H1 (cell line): ENCODE results near the gene UBR3. TPM values are rescaled to one million over a fixed set of nuclear protein-coding genes. Genes with fewer than 3 reads are reported as not detected.

Experiments used
- CTCF ChIA-PET: fragments of 300-600 bp; sonication (Branson Sonifier 250); formaldehyde crosslinking; loops from one replicate; lab custom pipeline; 2021; ENCODE audit not compliant: partially characterized antibody; lab: Charles Lee
- POLR2A ChIA-PET: fragments of 300-600 bp; sonication (Branson Sonifier 250); formaldehyde crosslinking; loops from one replicate; lab custom pipeline; 2021; ENCODE audit warnings: inconsistent platforms; ENCODE audit not compliant: partially characterized antibody; lab: Charles Lee
- DNase-seq, 2 experiments: peaks; one replicate each; pipeline versions ENCODE4 v3.0.0 to v3.0.0-alpha.2; 2010 to 2022; ENCODE audit warnings: low spot score in 2 of 2, low read depth in 1 of 2, mixed read lengths in 1 of 2
- FAIRE-seq: peaks from 2 replicates; lab custom pipeline; 2011; peaks lifted over from hg19 to GRCh38; lab: Jason Lieb, UNC
- H2AFZ ChIP-seq: 2 replicates; pipeline ENCODE4 v1.8.1; 2012; ENCODE audit warnings: low read length, inconsistent platforms
- H2AK5ac ChIP-seq: 2 replicates; pipeline ENCODE4 v1.6.1; 2013; ENCODE audit warnings: low read depth, low read length
- H2BK120ac ChIP-seq: replicated peaks from 2 replicates; pipeline ENCODE3; 2013; ENCODE audit warnings: low read depth, low read length, inconsistent platforms
- H2BK12ac ChIP-seq: 2 replicates; pipeline ENCODE4 v1.6.1; 2013; ENCODE audit warnings: low read depth, low read length
- H2BK15ac ChIP-seq: 2 replicates; pipeline ENCODE4 v1.6.1; 2013; ENCODE audit warnings: low read length
- H2BK20ac ChIP-seq: 2 replicates; pipeline ENCODE4 v1.6.1; 2013; ENCODE audit warnings: low read length
- H2BK5ac ChIP-seq: 2 replicates; pipeline ENCODE4 v1.6.1; 2013; ENCODE audit warnings: low read depth, low read length
- H3K14ac ChIP-seq: 2 replicates; pipeline ENCODE4 v1.6.1; 2013; ENCODE audit warnings: inconsistent platforms; ENCODE audit not compliant: insufficient read length
- H3K18ac ChIP-seq: 2 replicates; pipeline ENCODE4 v1.6.1; 2013; ENCODE audit warnings: low read length; ENCODE audit errors: extremely low read depth
- H3K23ac ChIP-seq: 2 replicates; pipeline ENCODE4 v1.6.1; 2013; ENCODE audit warnings: inconsistent platforms; ENCODE audit not compliant: insufficient read length
- H3K23me2 ChIP-seq: 2 replicates; pipeline ENCODE4 v1.6.1; 2013; ENCODE audit warnings: low read depth, low read length
- H3K27ac ChIP-seq: 2 replicates; pipeline ENCODE4 v1.6.1; 2011; ENCODE audit warnings: low read depth, low read length, inconsistent platforms
- H3K27me3 ChIP-seq, 4 experiments: replicated peaks in 1 of 4; 1 replicate in 1 of 4; 2 replicates in 3 of 4; pipeline versions ENCODE4 v1.6.1 to v1.8.1; 2011 to 2013; ENCODE audit warnings: low read length in 3 of 4, mild to moderate bottlenecking in 3 of 4, inconsistent platforms in 2 of 4, mixed read lengths in 2 of 4, moderate library complexity in 1 of 4; ENCODE audit not compliant: control insufficient read depth in 3 of 4, insufficient read depth in 3 of 4; ENCODE audit errors: extremely low read depth in 1 of 4
- H3K36me3 ChIP-seq, 4 experiments: 2 replicates each; pipeline versions ENCODE4 v1.6.1 to v1.8.1; 2011 to 2013; ENCODE audit warnings: mild to moderate bottlenecking in 4 of 4, low read length in 3 of 4, moderate library complexity in 2 of 4, control low read depth in 1 of 4, inconsistent platforms in 1 of 4; ENCODE audit not compliant: insufficient read depth in 4 of 4, control insufficient read depth in 2 of 4
- H3K4ac ChIP-seq: replicated peaks from 2 replicates; pipeline ENCODE3; 2013; ENCODE audit warnings: low read length, low read depth, mixed read lengths, inconsistent platforms; ENCODE audit not compliant: insufficient read length
- H3K4me1 ChIP-seq, 4 experiments: replicated peaks in 1 of 4; 1 replicate in 1 of 4; 2 replicates in 3 of 4; pipeline versions ENCODE4 v1.6.1 to v1.8.1; 2011 to 2013; ENCODE audit warnings: low read length in 3 of 4, inconsistent platforms in 2 of 4, mixed read lengths in 1 of 4; ENCODE audit not compliant: insufficient read depth in 4 of 4, control insufficient read depth in 3 of 4
- H3K4me2 ChIP-seq, 2 experiments: 2 replicates each; pipeline versions ENCODE4 v1.6.1 to v1.8.1; 2011 to 2013; ENCODE audit warnings: low read depth in 2 of 2, low read length in 2 of 2, control low read depth in 1 of 2, inconsistent platforms in 1 of 2, mild to moderate bottlenecking in 1 of 2; ENCODE audit not compliant: insufficient read depth in 1 of 2
- H3K4me3 ChIP-seq, 4 experiments: fragments of 200-600, 300-600 bp in 1 of 4; sonication (generic), shearing (Covaris generic), sonication (Bioruptor Twin) in 1 of 4; 2 replicates each; pipeline versions ENCODE4 v1.5.1 to v1.8.1; 2011 to 2016; ENCODE audit warnings: low read length in 4 of 4, low read depth in 3 of 4, control low read depth in 2 of 4, inconsistent platforms in 2 of 4, mild to moderate bottlenecking in 2 of 4, mixed read lengths in 1 of 4, moderate library complexity in 1 of 4; ENCODE audit not compliant: insufficient read depth in 2 of 4; ENCODE audit errors: extremely low read depth in 1 of 4
- H3K56ac ChIP-seq: replicated peaks from 2 replicates; pipeline ENCODE3; 2013; ENCODE audit warnings: low read depth, mild to moderate bottlenecking, mixed read lengths, low read length, inconsistent platforms; ENCODE audit not compliant: insufficient read length
- H3K79me1 ChIP-seq: 2 replicates; pipeline ENCODE4 v1.6.1; 2013; ENCODE audit warnings: low read depth, low read length, control low read depth
- H3K79me2 ChIP-seq, 2 experiments: 2 replicates each; pipeline versions ENCODE4 v1.6.1 to v1.8.1; 2012 to 2013; ENCODE audit warnings: low read length in 2 of 2, mild to moderate bottlenecking in 2 of 2, inconsistent platforms in 1 of 2; ENCODE audit not compliant: insufficient read depth in 2 of 2, control insufficient read depth in 1 of 2
- H3K9ac ChIP-seq, 4 experiments: replicated peaks in 1 of 4; 1 replicate in 1 of 4; 2 replicates in 3 of 4; pipeline versions ENCODE4 v1.6.1 to v1.8.1; 2011 to 2013; ENCODE audit warnings: low read depth in 3 of 4, low read length in 3 of 4, control low read depth in 2 of 4, mild to moderate bottlenecking in 2 of 4, moderate library complexity in 2 of 4, inconsistent platforms in 1 of 4; ENCODE audit errors: extremely low read depth in 1 of 4
- H3K9me3 ChIP-seq, 2 experiments: 2 replicates each; pipeline versions ENCODE4 v1.6.1 to v1.8.1; 2012 to 2013; ENCODE audit warnings: mild to moderate bottlenecking in 2 of 2, moderate library complexity in 2 of 2, control low read depth in 1 of 2, inconsistent platforms in 1 of 2, low read depth in 1 of 2, low read length in 1 of 2, mixed read lengths in 1 of 2; ENCODE audit not compliant: insufficient read depth in 2 of 2
- H4K20me1 ChIP-seq, 2 experiments: replicated peaks in 1 of 2; 2 replicates each; pipeline versions ENCODE3 to v1.8.1; 2011 to 2013; ENCODE audit warnings: inconsistent platforms in 2 of 2, low read length in 2 of 2, mild to moderate bottlenecking in 1 of 2; ENCODE audit not compliant: insufficient read depth in 2 of 2, control insufficient read depth in 1 of 2
- H4K5ac ChIP-seq: 2 replicates; pipeline ENCODE4 v1.6.1; 2013; ENCODE audit warnings: low read length, low read depth, mixed read lengths, inconsistent platforms; ENCODE audit not compliant: insufficient read length
- H4K8ac ChIP-seq: 2 replicates; pipeline ENCODE4 v1.8.0; 2013; ENCODE audit warnings: mild to moderate bottlenecking, moderate library complexity, low read length, inconsistent platforms; ENCODE audit not compliant: insufficient read depth; ENCODE audit errors: extremely low read depth
- H4K91ac ChIP-seq: replicated peaks from 2 replicates; pipeline ENCODE3; 2013; ENCODE audit warnings: low read length, mixed read lengths, inconsistent platforms; ENCODE audit not compliant: insufficient read length
- WGBS, 2 experiments: shearing (Covaris generic) in 1 of 2; methylation state at CpG; one replicate each; pipeline versions ENCODE4 v1.1.6 to v1.1.7; 2013 to 2015; ENCODE audit warnings: low lambda C conversion rate in 2 of 2, mixed read lengths in 2 of 2, inconsistent platforms in 1 of 2, low coverage in 1 of 2, missing lambda C conversion rate in 1 of 2; ENCODE audit not compliant: insufficient replicate concordance in 2 of 2, insufficient coverage in 1 of 2, insufficient read length in 1 of 2; ENCODE audit errors: extremely low coverage in 1 of 2, missing lambda C conversion rate in 1 of 2; 5-methylcytosine and 5-hydroxymethylcytosine counted together
- polyA plus RNA-seq, 7 experiments: library from polyadenylated mRNA; depleted of rRNA in 3 of 7; stranded (reverse) in 5 of 7; unstranded in 2 of 7; fragments of >200 nt in 5 of 7; fragments of 200-250 nt in 2 of 7; gene quantifications; 1 replicate in 5 of 7; 2 replicates in 1 of 7; 4 replicates in 1 of 7; pipeline versions ENCODE4 v1.2.1 to v1.2.3, GENCODE V29; 2011 to 2013; ENCODE audit warnings: missing spikeins in 2 of 7, mixed read lengths in 2 of 7
- total RNA-seq: library from RNA; stranded (reverse); fragmentation: NEBNext Ultra II Directional; extraction: Animal tissue kit (Norgen Biotek cat#: 25700); gene quantifications from 2 replicates; pipeline ENCODE4 v1.2.1, GENCODE V29; 2021
- TF ChIP-seq, protein P1 (sequence below), 3 experiments: IDR thresholded peaks; 1 replicate in 2 of 3; 2 replicates in 1 of 3; pipeline versions ENCODE4 v1.5.1 to v1.6.1; 2011; ENCODE audit warnings: low read length in 3 of 3, mild to moderate bottlenecking in 3 of 3, inconsistent platforms in 2 of 3, low read depth in 1 of 3, moderate library complexity in 1 of 3; ENCODE audit not compliant: insufficient read depth in 1 of 3; ENCODE audit errors: control extremely low read depth in 1 of 3

UBR3 gene
- total and polyA plus RNA-seq, 2 of the 8 experiments (the other 6 are each of a cell fraction or from before 2014, with no cell fraction given), result 3.7 to 17.7 TPM

GRCh38 chr2:170063456-170064235, 236.4 kb downstream of the UBR3 start:
- Histone ChIP-seq H3K79me1 (no peaks in the 10 kb centered on the region), H3K36me3 (peaks cover 0 to 2% (median under 1%) of the 10 kb centered on the region in 4 experiments; a peak in 3 of 8 replicates), H2BK20ac (no peak overlapping the region), H3K4me2 (no peak overlapping the region), H2AK5ac (no peak overlapping the region), H3K27ac (no peak overlapping the region), H3K18ac (no peak overlapping the region), H3K4me3 (no peak overlapping the region), H4K91ac (no peak overlapping the region), H3K56ac (no peak overlapping the region), H4K5ac (no peak overlapping the region), H3K23ac (no peak overlapping the region), H2BK120ac (no peak overlapping the region), H3K4me1 (no peaks in the 10 kb centered on the region), H2AFZ (no peak overlapping the region), H3K14ac (no peak overlapping the region), H4K20me1 (no peaks in the 10 kb centered on the region), H4K8ac (no peak overlapping the region), H2BK15ac (no peak overlapping the region), H3K4ac (no peak overlapping the region), H3K27me3 (no peaks in the 10 kb centered on the region), H3K23me2 (no peaks in the 10 kb centered on the region), H3K9ac (no peak overlapping the region), H2BK12ac (no peak overlapping the region), H3K79me2 (no peaks in the 10 kb centered on the region), H3K9me3 (no peaks in the 10 kb centered on the region), H2BK5ac (no peak overlapping the region)
- DNase-seq (no peak), FAIRE-seq (no peak)
- CTCF ChIA-PET, result no interaction called here
- POLR2A ChIA-PET, result no interaction called here
- TF ChIP-seq, protein P1, sequence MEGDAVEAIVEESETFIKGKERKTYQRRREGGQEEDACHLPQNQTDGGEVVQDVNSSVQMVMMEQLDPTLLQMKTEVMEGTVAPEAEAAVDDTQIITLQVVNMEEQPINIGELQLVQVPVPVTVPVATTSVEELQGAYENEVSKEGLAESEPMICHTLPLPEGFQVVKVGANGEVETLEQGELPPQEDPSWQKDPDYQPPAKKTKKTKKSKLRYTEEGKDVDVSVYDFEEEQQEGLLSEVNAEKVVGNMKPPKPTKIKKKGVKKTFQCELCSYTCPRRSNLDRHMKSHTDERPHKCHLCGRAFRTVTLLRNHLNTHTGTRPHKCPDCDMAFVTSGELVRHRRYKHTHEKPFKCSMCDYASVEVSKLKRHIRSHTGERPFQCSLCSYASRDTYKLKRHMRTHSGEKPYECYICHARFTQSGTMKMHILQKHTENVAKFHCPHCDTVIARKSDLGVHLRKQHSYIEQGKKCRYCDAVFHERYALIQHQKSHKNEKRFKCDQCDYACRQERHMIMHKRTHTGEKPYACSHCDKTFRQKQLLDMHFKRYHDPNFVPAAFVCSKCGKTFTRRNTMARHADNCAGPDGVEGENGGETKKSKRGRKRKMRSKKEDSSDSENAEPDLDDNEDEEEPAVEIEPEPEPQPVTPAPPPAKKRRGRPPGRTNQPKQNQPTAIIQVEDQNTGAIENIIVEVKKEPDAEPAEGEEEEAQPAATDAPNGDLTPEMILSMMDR (IDR thresholded peaks at IDR 0.05; ENCODE audit: control extremely low read depth in 1 of 3, insufficient read depth in 1 of 3, low read depth in 1 of 3, low read length in 3 of 3), result no peak
- WGBS, 2 experiments, result 95% methylated on average over 2 of the region's 2 CpGs; no CpG with 5 or more reads in 1 of the 2 experiments
